GM12874 (cell line): ENCODE results near the gene SIAH3.

ENCODE experiments used
- TF ChIP-seq, protein P1 (sequence below): IDR thresholded peaks from 2 replicates; pipeline ENCODE4 v1.5.1; 2011; ENCODE audit warnings: low read depth, mild to moderate bottlenecking, control low read depth, low read length, moderate library complexity; ENCODE audit not compliant: insufficient read depth

SIAH3 gene

GRCh38 chr13:45768656-45769479, 82.7 kb downstream of the SIAH3 start:
- TF ChIP-seq, protein P1, sequence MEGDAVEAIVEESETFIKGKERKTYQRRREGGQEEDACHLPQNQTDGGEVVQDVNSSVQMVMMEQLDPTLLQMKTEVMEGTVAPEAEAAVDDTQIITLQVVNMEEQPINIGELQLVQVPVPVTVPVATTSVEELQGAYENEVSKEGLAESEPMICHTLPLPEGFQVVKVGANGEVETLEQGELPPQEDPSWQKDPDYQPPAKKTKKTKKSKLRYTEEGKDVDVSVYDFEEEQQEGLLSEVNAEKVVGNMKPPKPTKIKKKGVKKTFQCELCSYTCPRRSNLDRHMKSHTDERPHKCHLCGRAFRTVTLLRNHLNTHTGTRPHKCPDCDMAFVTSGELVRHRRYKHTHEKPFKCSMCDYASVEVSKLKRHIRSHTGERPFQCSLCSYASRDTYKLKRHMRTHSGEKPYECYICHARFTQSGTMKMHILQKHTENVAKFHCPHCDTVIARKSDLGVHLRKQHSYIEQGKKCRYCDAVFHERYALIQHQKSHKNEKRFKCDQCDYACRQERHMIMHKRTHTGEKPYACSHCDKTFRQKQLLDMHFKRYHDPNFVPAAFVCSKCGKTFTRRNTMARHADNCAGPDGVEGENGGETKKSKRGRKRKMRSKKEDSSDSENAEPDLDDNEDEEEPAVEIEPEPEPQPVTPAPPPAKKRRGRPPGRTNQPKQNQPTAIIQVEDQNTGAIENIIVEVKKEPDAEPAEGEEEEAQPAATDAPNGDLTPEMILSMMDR, result no peak

- TF ChIP-seq, protein P1, result no peak
These were observed 86.1 kb downstream of the SIAH3 start for GRCh38 chr13:45765464-45765863.

- TF ChIP-seq, protein P1, result no peak
These were observed 88.1 kb downstream of the SIAH3 start for GRCh38 chr13:45763419-45763818.

DNA sequence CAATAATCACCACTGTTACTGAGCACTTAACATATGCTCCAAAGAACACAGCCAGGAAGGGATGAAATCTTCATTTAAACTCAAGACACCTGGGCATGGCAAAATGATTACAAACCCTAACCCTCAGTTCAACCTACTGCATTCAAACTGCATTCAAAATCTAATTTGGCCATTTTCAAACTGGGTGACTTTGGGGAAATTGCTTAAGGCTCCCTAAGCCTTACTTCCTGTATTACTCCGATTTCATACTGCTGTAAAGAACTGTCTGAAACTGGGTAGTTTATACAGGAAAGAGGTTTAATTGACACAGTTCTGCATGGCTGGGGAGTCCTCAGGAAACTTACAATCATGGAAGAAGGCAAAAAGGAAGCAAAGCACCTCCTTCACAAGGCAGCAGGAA, 99.0 kb downstream of the SIAH3 start:
- TF ChIP-seq, protein P1, result no peak

DNA sequence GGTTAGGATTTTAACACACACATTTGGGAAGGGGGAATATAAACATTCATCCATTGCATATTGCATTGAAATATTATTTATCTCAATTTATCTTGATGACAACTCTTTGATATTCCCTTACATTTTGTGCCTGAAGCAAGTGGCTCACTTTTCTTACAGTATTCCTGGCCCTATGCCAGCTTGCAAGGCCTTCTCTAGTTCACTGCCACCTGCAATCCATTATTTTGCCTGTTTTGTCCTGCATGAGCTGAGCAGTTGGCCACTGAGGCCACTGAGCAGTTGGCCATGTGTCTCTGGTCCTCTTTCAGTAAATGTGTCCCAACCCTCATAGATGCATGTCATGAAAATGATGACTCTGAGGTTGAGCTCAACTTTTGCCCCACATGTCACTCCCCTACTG, 99.7 kb downstream of the SIAH3 start:
- TF ChIP-seq, protein P1, result no peak

- TF ChIP-seq, protein P1, result no peak
These were observed 101.0 kb downstream of the SIAH3 start for GRCh38 chr13:45750566-45750965.

- TF ChIP-seq, protein P1, result no peak
These were observed 102.4 kb downstream of the SIAH3 start for GRCh38 chr13:45748941-45749759.
